Stimulated activated CD8-positive, alpha-beta memory T cell treated with anti-CD3 and anti-CD28 coated beads, Interleukin-12 subunit alpha, Interleukin-12 subunit beta, amount 100 ng/mL, for 1 hour (primary cell): Measurements from ENCODE around the gene PCA3.
"Not testable (repeated sequence)": the region's sequence is repeated elsewhere in the genome, so short reads cannot be mapped to it uniquely, and the experiment has no call there.

ENCODE experiments used
- DNase-seq: peaks from one replicate; pipeline ENCODE4 v3.0.0-alpha.2; 2020; ENCODE audit warnings: low read depth

Gene PCA3

GRCh38 chr9:76764138-76764537 lies at the start of gene PCA3:
PCA3 (plus strand) TSS chr9:76764438.
- DNase-seq = no peak

GRCh38 chr9:76716085-76716672 lies 48.1 kb upstream of the PCA3 start:
- DNase-seq = no peak

- DNase-seq = no peak
Measured at GRCh38 chr9:76717176-76717575, 47.1 kb upstream of the PCA3 start.

GRCh38 chr9:76717613-76718012 lies 46.6 kb upstream of the PCA3 start:
- no peak for DNase-seq

GRCh38 chr9:76718166-76718565 lies 46.1 kb upstream of the PCA3 start:
- no peak for DNase-seq

- no peak for DNase-seq
Measured at GRCh38 chr9:76720245-76720644, 44.0 kb upstream of the PCA3 start.

GRCh38 chr9:76725011-76725546 lies 39.2 kb upstream of the PCA3 start:
- no peak for DNase-seq

GRCh38 chr9:76725885-76726284 lies 38.4 kb upstream of the PCA3 start:
- no peak for DNase-seq

- no peak for DNase-seq
Measured at GRCh38 chr9:76729116-76729515, 35.1 kb upstream of the PCA3 start.

GRCh38 chr9:76729980-76730737 lies 34.1 kb upstream of the PCA3 start:
- DNase-seq = no peak

- DNase-seq = no peak
Measured at GRCh38 chr9:76730801-76731200, 33.4 kb upstream of the PCA3 start.

- no peak for DNase-seq
Measured at GRCh38 chr9:76732341-76732958, 31.8 kb upstream of the PCA3 start.

- DNase-seq = no peak
Measured at GRCh38 chr9:76733096-76733495, 31.1 kb upstream of the PCA3 start.

- DNase-seq = no peak
Measured at GRCh38 chr9:76734716-76735115, 29.5 kb upstream of the PCA3 start.

GRCh38 chr9:76737154-76737902 lies 26.9 kb upstream of the PCA3 start:
- DNase-seq = no peak

- no peak for DNase-seq
Measured at GRCh38 chr9:76738402-76738801, 25.8 kb upstream of the PCA3 start.

- no peak for DNase-seq
Measured at GRCh38 chr9:76741524-76741923, 22.7 kb upstream of the PCA3 start.

GRCh38 chr9:76742890-76743289 lies 21.3 kb upstream of the PCA3 start:
- not testable (repeated sequence) for DNase-seq

GRCh38 chr9:76743931-76744330 lies 20.3 kb upstream of the PCA3 start:
- DNase-seq = no peak

GRCh38 chr9:76744336-76744735 lies 19.9 kb upstream of the PCA3 start:
- DNase-seq = no peak

GRCh38 chr9:76751001-76751400 lies 13.2 kb upstream of the PCA3 start:
- DNase-seq = no peak

- no peak for DNase-seq
Measured at GRCh38 chr9:76756268-76756640, 8.0 kb upstream of the PCA3 start.
